Spleen (tissue), 11 donors: ENCODE data around the gene HRH1. TPM values are rescaled to one million over a fixed set of nuclear protein-coding genes. Genes with fewer than 3 reads are reported as not detected.
"Not testable (repeated sequence)": the region's sequence is repeated elsewhere in the genome, so short reads cannot be mapped to it uniquely, and the experiment has no call there.

ENCODE experiments used
- DNase-seq: peaks from one replicate; pipeline ENCODE4 v3.0.0-alpha.2; 2020
- H3K27ac ChIP-seq, 8 donors: fragments of 200-600 bp; sonication (generic) in 7 of 8; 1 replicate in 4 of 8; 2 replicates in 4 of 8; pipeline versions ENCODE4 v1.5.0 to v1.8.0; 2016 to 2021; ENCODE audit warnings: inconsistent platforms in 4 of 8, mild to moderate bottlenecking in 4 of 8, moderate library complexity in 1 of 8
- H3K27me3 ChIP-seq, 7 donors: fragments of 200-600 bp; sonication (generic) in 6 of 7; replicated peaks in 1 of 7; 1 replicate in 4 of 7; 2 replicates in 3 of 7; pipeline versions ENCODE4 v1.5.0 to v1.8.0; 2016 to 2021; ENCODE audit warnings: inconsistent platforms in 3 of 7, mild to moderate bottlenecking in 1 of 7
- H3K36me3 ChIP-seq, 6 donors: fragments of 200-600 bp; sonication (generic) in 5 of 6; 1 replicate in 4 of 6; 2 replicates in 2 of 6; pipeline versions ENCODE4 v1.5.0 to v1.8.0; 2016 to 2021; ENCODE audit warnings: inconsistent platforms in 2 of 6
- H3K4me1 ChIP-seq, 6 donors: fragments of 200-600 bp; sonication (generic) in 5 of 6; 1 replicate in 3 of 6; 2 replicates in 3 of 6; pipeline versions ENCODE4 v1.5.0 to v1.8.0; 2016 to 2021; ENCODE audit warnings: inconsistent platforms in 3 of 6
- H3K4me3 ChIP-seq, 8 donors: fragments of 200-600 bp; sonication (generic) in 7 of 8; 1 replicate in 4 of 8; 2 replicates in 4 of 8; pipeline versions ENCODE4 v1.5.0 to v1.8.0; 2016 to 2021; ENCODE audit warnings: inconsistent platforms in 4 of 8, mild to moderate bottlenecking in 4 of 8, moderate library complexity in 2 of 8
- H3K9me3 ChIP-seq, 8 donors: fragments of 200-600 bp; sonication (generic) in 7 of 8; 1 replicate in 4 of 8; 2 replicates in 4 of 8; pipeline versions ENCODE4 v1.5.0 to v1.8.0; 2016 to 2021; ENCODE audit warnings: inconsistent platforms in 4 of 8
- CTCF ChIP-seq, 11 experiments: fragments of 200-600 bp in 7 of 11; fragments of 450-650 bp in 4 of 11; sonication (generic) in 4 of 11; IDR thresholded peaks in 8 of 11; conservative IDR thresholded peaks in 3 of 11; 1 replicate in 7 of 11; 2 replicates in 4 of 11; pipeline versions ENCODE4 v1.4.0 to v1.8.0; 2016 to 2021; ENCODE audit warnings: antibody characterized with exemption in 11 of 11, inconsistent platforms in 4 of 11, mild to moderate bottlenecking in 1 of 11
- POLR2A ChIP-seq, 3 donors: fragments of 450-650 bp; IDR thresholded peaks; one replicate each; pipeline ENCODE4 v1.5.1; 2017; ENCODE audit warnings: antibody characterized with exemption in 3 of 3, mild to moderate bottlenecking in 1 of 3
- POLR2AphosphoS5 ChIP-seq, 3 donors: sonication (generic); formaldehyde crosslinking; IDR thresholded peaks; one replicate each; pipeline ENCODE4 v1.5.1; 2017; ENCODE audit warnings: antibody characterized with exemption in 3 of 3
- WGBS, 5 donors: extraction: QIAGEN DNeasy Blood & Tissue Kit in 3 of 5; methylation state at CpG; one replicate each; pipeline versions ENCODE4 v1.1.5 to v1.1.7; 2013 to 2018; 5-methylcytosine and 5-hydroxymethylcytosine counted together
- intact Hi-C: fragments of 100-400 bp; cut with DNase I; formaldehyde crosslinking; loops from one replicate; pipeline ENCODE4 v1.15.0; 2023; ENCODE audit warnings: low total_unique reads
- polyA plus RNA-seq, 3 donors: library from polyadenylated mRNA; stranded (reverse); fragments of 200-250 nt; gene quantifications; one replicate each; pipeline ENCODE4 v1.2.1, GENCODE V29; 2013
- total RNA-seq, 7 donors: library from RNA; depleted of rRNA in 3 of 7; stranded (reverse); fragments of >200 nt in 3 of 7; fragmentation: NEBNext Ultra II Directional in 4 of 7; extraction: Animal tissue kit (Norgen Biotek cat#: 25700) in 4 of 7; gene quantifications; one replicate each; pipeline versions ENCODE4 v1.1.0 to v1.2.1, GENCODE V29; 2016 to 2021
- donor health status: healthy with polysubstance abuse.
- donor health status: DM: no; HTN: no; CAD: no; lungs with moderate emphysema.
- donor health status: DM: no; HTN: no; CAD: no.
- donor health status: Bipolar disorder and iron deficiency.
- donor health status: healthy.
- donor health status: DM: no; HTN: no; CAD: no.
- donor health status: DM: yes; HTN: yes; CAD: no.

Gene HRH1
- total and polyA plus RNA-seq, 10 donors, result 0.15 to 4.4 (median 1.8) TPM

GRCh38 chr3:11201251-11202019 is 47.1 kb downstream of the HRH1 start:
- Histone ChIP-seq H3K4me3 (no peak overlapping the region), H3K27me3 (peaks cover 0 to 6% (median 0%) of the 10 kb centered on the region in 7 donors), H3K36me3 (peaks cover 0 to 16% (median 0%) of the 10 kb centered on the region in 6 donors), H3K27ac (peak overlapping the region in 3 of 8 donors; percentile 26 to 34 (median 32)), H3K9me3 (peaks cover 0 to 4% (median 0%) of the 10 kb centered on the region in 8 donors), H3K4me1 (peaks cover 0 to 32% (median 8%) of the 10 kb centered on the region in 6 donors)
- WGBS, 5 donors, result 58 to 73% (median 63%) methylated on average over 7 of the region's 7 CpGs
- TF ChIP-seq POLR2AphosphoS5 (IDR thresholded peaks at IDR 0.05) (peak in 1 of 3 donors; percentile 30), CTCF (IDR thresholded peaks at IDR 0.05 in 8 of 11, conservative IDR thresholded peaks at IDR 0.05 in 3 of 11) (no peak)
- DNase-seq, result no peak
- intact Hi-C loops, result no loop called here

- Histone ChIP-seq H3K36me3 (peaks cover 0 to 25% (median 0%) of the 10 kb centered on the region in 6 donors), H3K4me1 (peaks cover 0 to 22% (median 7%) of the 10 kb centered on the region in 6 donors), H3K9me3 (peaks cover 0 to 4% (median 0%) of the 10 kb centered on the region in 8 donors), H3K27me3 (peaks cover 0 to 5% (median 0%) of the 10 kb centered on the region in 7 donors), H3K27ac (no peak overlapping the region), H3K4me3 (no peak overlapping the region)
- DNase-seq, result no peak
- WGBS, 5 donors, result 92 to 97% (median 94%) methylated on average over 2 of the region's 2 CpGs
- TF ChIP-seq CTCF (IDR thresholded peaks at IDR 0.05 in 8 of 11, conservative IDR thresholded peaks at IDR 0.05 in 3 of 11) (no peak), POLR2A (IDR thresholded peaks at IDR 0.05) (no peak), POLR2AphosphoS5 (IDR thresholded peaks at IDR 0.05) (no peak)
- intact Hi-C loops, result no loop called here
Observed at GRCh38 chr3:11203961-11204360, 49.7 kb downstream of the HRH1 start.

GRCh38 chr3:11204697-11205348 is 50.5 kb downstream of the HRH1 start:
- WGBS, 5 donors, result 76 to 81% (median 79%) methylated on average over 10 of the region's 10 CpGs
- Histone ChIP-seq H3K27me3 (peaks cover 0 to 5% (median 0%) of the 10 kb centered on the region in 7 donors), H3K4me3 (no peak overlapping the region), H3K27ac (no peak overlapping the region), H3K36me3 (peaks cover 0 to 33% (median 0%) of the 10 kb centered on the region in 6 donors), H3K9me3 (peaks cover 0 to 4% (median 0%) of the 10 kb centered on the region in 8 donors), H3K4me1 (peaks cover 0 to 17% (median 4%) of the 10 kb centered on the region in 6 donors)
- TF ChIP-seq POLR2A (IDR thresholded peaks at IDR 0.05) (no peak), CTCF (IDR thresholded peaks at IDR 0.05 in 8 of 11, conservative IDR thresholded peaks at IDR 0.05 in 3 of 11) (no peak), POLR2AphosphoS5 (IDR thresholded peaks at IDR 0.05) (no peak)
- intact Hi-C loops, result no loop called here
- no peak for DNase-seq

- H3K27me3 ChIP-seq, H3K4me3 ChIP-seq, DNase-seq, H3K9me3 ChIP-seq, intact Hi-C loops, H3K27ac ChIP-seq: not testable (repeated sequence)
- WGBS, 5 donors, result 90 to 94% (median 93%) methylated on average over 13 to 14 of the region's 14 CpGs
- Histone ChIP-seq H3K4me1 (peaks cover 0 to 12% (median 3%) of the 10 kb centered on the region in 6 donors), H3K36me3 (peaks cover 0 to 42% (median 0%) of the 10 kb centered on the region in 6 donors)
- TF ChIP-seq CTCF (IDR thresholded peaks at IDR 0.05 in 8 of 11, conservative IDR thresholded peaks at IDR 0.05 in 3 of 11), result peak in 1 of 11 experiments; percentile 7
Observed at GRCh38 chr3:11205881-11206280, 51.6 kb downstream of the HRH1 start.
